Liver (tissue), 9 donors: Measurements from ENCODE around the gene CATSPERZ. TPM values are rescaled to one million over a fixed set of nuclear protein-coding genes. Genes with fewer than 3 reads are reported as not detected.
"Not testable (repeated sequence)": the region's sequence is repeated elsewhere in the genome, so short reads cannot be mapped to it uniquely, and the experiment has no call there.

Experiments used
- DNase-seq: peaks from one replicate; pipeline ENCODE4 v3.0.0-alpha.2; 2017; ENCODE audit warnings: low spot score
- H3K27ac ChIP-seq, 2 donors: one replicate each; pipeline ENCODE4 v1.7.0; 2013; ENCODE audit warnings: inconsistent platforms in 2 of 2, low read length in 2 of 2, control low read depth in 1 of 2, low read depth in 1 of 2, mild to moderate bottlenecking in 1 of 2
- H3K27me3 ChIP-seq, 4 donors: one replicate each; pipeline versions ENCODE4 v1.6.1 to v1.7.0; 2013; ENCODE audit warnings: low read length in 3 of 4, inconsistent platforms in 1 of 4, mild to moderate bottlenecking in 1 of 4, moderate library complexity in 1 of 4; ENCODE audit not compliant: control insufficient read depth in 4 of 4, insufficient read depth in 4 of 4
- H3K36me3 ChIP-seq, 4 donors: one replicate each; pipeline versions ENCODE4 v1.6.1 to v1.7.0; 2013; ENCODE audit warnings: low read length in 3 of 4, mild to moderate bottlenecking in 3 of 4, low read depth in 1 of 4, moderate library complexity in 1 of 4; ENCODE audit not compliant: control insufficient read depth in 4 of 4, insufficient read depth in 3 of 4
- H3K4me1 ChIP-seq, 4 donors: one replicate each; pipeline versions ENCODE4 v1.6.1 to v1.7.0; 2013; ENCODE audit warnings: low read length in 3 of 4, mild to moderate bottlenecking in 3 of 4, moderate library complexity in 1 of 4; ENCODE audit not compliant: control insufficient read depth in 4 of 4, insufficient read depth in 4 of 4
- H3K4me3 ChIP-seq, 3 donors: one replicate each; pipeline versions ENCODE4 v1.6.1 to v1.7.0; 2013; ENCODE audit warnings: low read length in 3 of 3, control low read depth in 1 of 3, low read depth in 1 of 3, mild to moderate bottlenecking in 1 of 3
- H3K9ac ChIP-seq, 2 donors: one replicate each; pipeline ENCODE4 v1.7.0; 2013; ENCODE audit warnings: low read length in 2 of 2, mild to moderate bottlenecking in 2 of 2, moderate library complexity in 2 of 2, control low read depth in 1 of 2, low read depth in 1 of 2
- H3K9me3 ChIP-seq, 4 donors: one replicate each; pipeline versions ENCODE4 v1.6.1 to v1.7.0; 2013; ENCODE audit warnings: low read length in 3 of 4; ENCODE audit not compliant: control insufficient read depth in 4 of 4
- EGR1 ChIP-seq, 2 donors: IDR thresholded peaks; 2 replicates each; pipeline ENCODE4 v1.6.1; 2016 to 2018; ENCODE audit warnings: antibody characterized with exemption in 2 of 2, low read depth in 2 of 2
- FOXA1 ChIP-seq: IDR thresholded peaks from 2 replicates; pipeline ENCODE4 v1.6.1; 2016; ENCODE audit warnings: antibody characterized with exemption
- FOXA2 ChIP-seq: IDR thresholded peaks from 2 replicates; pipeline ENCODE4 v1.6.1; 2016; ENCODE audit warnings: antibody characterized with exemption
- GABPA ChIP-seq, 2 donors: IDR thresholded peaks in 1 of 2; conservative IDR thresholded peaks in 1 of 2; 2 replicates each; pipeline ENCODE4 v1.6.1; 2016; ENCODE audit warnings: antibody characterized with exemption in 2 of 2, mild to moderate bottlenecking in 1 of 2, moderate library complexity in 1 of 2
- HNF4A ChIP-seq, 2 donors: conservative IDR thresholded peaks; 2 replicates each; pipeline ENCODE4 v1.6.1; 2016; ENCODE audit warnings: antibody characterized with exemption in 2 of 2, mild to moderate bottlenecking in 2 of 2
- HNF4G ChIP-seq: IDR thresholded peaks from 2 replicates; pipeline ENCODE4 v1.6.1; 2016; ENCODE audit warnings: antibody characterized with exemption
- JUND ChIP-seq, 2 donors: IDR thresholded peaks; 2 replicates each; pipeline ENCODE4 v1.6.1; 2016; ENCODE audit warnings: antibody characterized with exemption in 2 of 2
- NR2F2 ChIP-seq: IDR thresholded peaks from 2 replicates; pipeline ENCODE4 v1.6.1; 2016; ENCODE audit warnings: antibody characterized with exemption
- RAD21 ChIP-seq, 2 donors: IDR thresholded peaks; 2 replicates each; pipeline ENCODE4 v1.6.1; 2016; ENCODE audit warnings: antibody characterized with exemption in 2 of 2, mild to moderate bottlenecking in 2 of 2
- RXRA ChIP-seq, 2 donors: IDR thresholded peaks; 2 replicates each; pipeline ENCODE4 v1.6.1; 2017 to 2018; ENCODE audit warnings: antibody characterized with exemption in 2 of 2, mild to moderate bottlenecking in 1 of 2
- TAF1 ChIP-seq: conservative IDR thresholded peaks from 2 replicates; pipeline ENCODE4 v1.6.1; 2016; ENCODE audit warnings: antibody characterized with exemption, mild to moderate bottlenecking
- YY1 ChIP-seq: IDR thresholded peaks from 2 replicates; pipeline ENCODE4 v1.6.1; 2016; ENCODE audit warnings: antibody characterized with exemption, mild to moderate bottlenecking
- WGBS: extraction: QIAGEN DNeasy Blood & Tissue Kit; methylation state at CpG from one replicate; pipeline ENCODE4 v1.1.7; 2013; 5-methylcytosine and 5-hydroxymethylcytosine counted together
- polyA plus RNA-seq, 2 donors: library from polyadenylated mRNA; stranded (reverse) in 1 of 2; unstranded in 1 of 2; fragments of 200-250 nt in 1 of 2; fragments of >200 nt in 1 of 2; fragmentation: Nextera tagmentation in 1 of 2; extraction: Ambion mirVana in 1 of 2; gene quantifications; one replicate each; pipeline versions ENCODE4 v1.2.1 to v1.2.3, GENCODE V29; 2013 to 2015
- total RNA-seq, 2 donors: library from RNA; depleted of rRNA; stranded (reverse); fragments of >200 nt; gene quantifications; one replicate each; pipeline ENCODE4 v1.2.3, GENCODE V29; 2014
- TF ChIP-seq, protein P1 (sequence below): IDR thresholded peaks from 2 replicates; pipeline ENCODE4 v1.6.1; 2016; ENCODE audit warnings: antibody characterized with exemption
- TF ChIP-seq, protein P2 (sequence below): fragments of 150-350 bp; IDR thresholded peaks from 2 replicates; pipeline ENCODE4 v1.5.1; 2017; ENCODE audit warnings: improper control_type of control experiment, low read depth, low read length; ENCODE audit not compliant: missing input control
- TF ChIP-seq, protein P3 (sequence below): IDR thresholded peaks from 2 replicates; pipeline ENCODE4 v1.6.1; 2016; ENCODE audit warnings: antibody characterized with exemption, mild to moderate bottlenecking
- TF ChIP-seq, protein P4 (sequence below): IDR thresholded peaks from 2 replicates; pipeline ENCODE4 v1.6.1; 2016; ENCODE audit warnings: antibody characterized with exemption
- TF ChIP-seq, protein P5 (sequence below): IDR thresholded peaks from 2 replicates; pipeline ENCODE4 v1.6.1; 2016; ENCODE audit warnings: antibody characterized with exemption
- donor health status: healthy.
- donor health status: healthy.
- donor health status: healthy.
- donor health status: healthy.
- donor health status: healthy.

The CATSPERZ gene
- total and polyA plus RNA-seq, 4 donors = 0.42 TPM; not detected in 3

DNA sequence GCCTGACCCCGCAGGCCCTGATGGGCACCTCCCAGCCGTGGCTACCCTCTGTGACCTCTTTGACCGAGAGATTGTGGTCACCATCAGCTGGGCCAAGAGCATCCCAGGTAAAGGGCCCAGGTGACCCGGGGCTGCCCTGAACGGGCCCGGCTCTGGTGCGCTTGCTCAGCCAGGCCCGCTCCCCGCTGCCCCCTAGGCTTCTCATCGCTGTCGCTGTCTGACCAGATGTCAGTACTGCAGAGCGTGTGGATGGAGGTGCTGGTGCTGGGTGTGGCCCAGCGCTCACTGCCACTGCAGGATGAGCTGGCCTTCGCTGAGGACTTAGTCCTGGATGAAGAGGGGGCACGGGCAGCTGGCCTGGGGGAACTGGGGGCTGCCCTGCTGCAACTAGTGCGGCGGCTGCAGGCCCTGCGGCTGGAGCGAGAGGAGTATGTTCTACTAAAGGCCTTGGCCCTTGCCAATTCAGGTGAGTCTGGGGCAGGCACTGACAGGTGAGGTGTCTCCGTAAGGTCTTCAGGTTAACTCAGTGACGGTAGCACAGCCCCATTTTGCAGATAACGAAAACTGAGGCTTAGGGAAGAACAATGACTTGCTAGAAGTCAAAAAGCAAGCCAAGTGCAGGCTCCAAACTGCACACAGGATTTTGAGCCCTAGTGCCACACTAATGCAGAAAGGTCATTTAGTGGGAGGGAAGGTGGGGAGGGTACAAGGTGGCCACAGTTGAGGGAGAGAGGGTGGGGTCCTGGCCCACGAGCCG lies 14.8 kb downstream of the CATSPERZ start:
- H3K36me3 ChIP-seq = peaks cover 4 to 26% (median 9%) of the 10 kb centered on the region in 4 donors
- H3K27me3 ChIP-seq = no peaks in the 10 kb centered on the region
- no peak overlapping the region for H3K9ac ChIP-seq
- 81% methylated on average over 24 of the region's 24 CpGs for WGBS
- H3K4me1 ChIP-seq = peaks cover 7 to 49% (median 37%) of the 10 kb centered on the region in 4 donors
- DNase-seq = no peak
- no peak overlapping the region for H3K4me3 ChIP-seq
- TF ChIP-seq HNF4G (no peak), HNF4A (conservative IDR thresholded peaks at IDR 0.05) (no peak), GABPA (IDR thresholded peaks at IDR 0.05 in 1 of 2, conservative IDR thresholded peaks at IDR 0.05 in 1 of 2) (no peak), FOXA1 (no peak), RXRA (IDR thresholded peaks at IDR 0.05) (no peak), JUND (IDR thresholded peaks at IDR 0.05) (no peak), EGR1 (IDR thresholded peaks at IDR 0.05; ENCODE audit: low read depth in 2 of 2) (no peak), RAD21 (IDR thresholded peaks at IDR 0.05) (no peak), TAF1 (no peak), NR2F2 (no peak), FOXA2 (no peak), YY1 (no peak)
- TF ChIP-seq, protein P1, sequence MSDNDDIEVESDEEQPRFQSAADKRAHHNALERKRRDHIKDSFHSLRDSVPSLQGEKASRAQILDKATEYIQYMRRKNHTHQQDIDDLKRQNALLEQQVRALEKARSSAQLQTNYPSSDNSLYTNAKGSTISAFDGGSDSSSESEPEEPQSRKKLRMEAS = no peak
- TF ChIP-seq, protein P2, sequence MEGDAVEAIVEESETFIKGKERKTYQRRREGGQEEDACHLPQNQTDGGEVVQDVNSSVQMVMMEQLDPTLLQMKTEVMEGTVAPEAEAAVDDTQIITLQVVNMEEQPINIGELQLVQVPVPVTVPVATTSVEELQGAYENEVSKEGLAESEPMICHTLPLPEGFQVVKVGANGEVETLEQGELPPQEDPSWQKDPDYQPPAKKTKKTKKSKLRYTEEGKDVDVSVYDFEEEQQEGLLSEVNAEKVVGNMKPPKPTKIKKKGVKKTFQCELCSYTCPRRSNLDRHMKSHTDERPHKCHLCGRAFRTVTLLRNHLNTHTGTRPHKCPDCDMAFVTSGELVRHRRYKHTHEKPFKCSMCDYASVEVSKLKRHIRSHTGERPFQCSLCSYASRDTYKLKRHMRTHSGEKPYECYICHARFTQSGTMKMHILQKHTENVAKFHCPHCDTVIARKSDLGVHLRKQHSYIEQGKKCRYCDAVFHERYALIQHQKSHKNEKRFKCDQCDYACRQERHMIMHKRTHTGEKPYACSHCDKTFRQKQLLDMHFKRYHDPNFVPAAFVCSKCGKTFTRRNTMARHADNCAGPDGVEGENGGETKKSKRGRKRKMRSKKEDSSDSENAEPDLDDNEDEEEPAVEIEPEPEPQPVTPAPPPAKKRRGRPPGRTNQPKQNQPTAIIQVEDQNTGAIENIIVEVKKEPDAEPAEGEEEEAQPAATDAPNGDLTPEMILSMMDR = no peak
- TF ChIP-seq, protein P3, sequence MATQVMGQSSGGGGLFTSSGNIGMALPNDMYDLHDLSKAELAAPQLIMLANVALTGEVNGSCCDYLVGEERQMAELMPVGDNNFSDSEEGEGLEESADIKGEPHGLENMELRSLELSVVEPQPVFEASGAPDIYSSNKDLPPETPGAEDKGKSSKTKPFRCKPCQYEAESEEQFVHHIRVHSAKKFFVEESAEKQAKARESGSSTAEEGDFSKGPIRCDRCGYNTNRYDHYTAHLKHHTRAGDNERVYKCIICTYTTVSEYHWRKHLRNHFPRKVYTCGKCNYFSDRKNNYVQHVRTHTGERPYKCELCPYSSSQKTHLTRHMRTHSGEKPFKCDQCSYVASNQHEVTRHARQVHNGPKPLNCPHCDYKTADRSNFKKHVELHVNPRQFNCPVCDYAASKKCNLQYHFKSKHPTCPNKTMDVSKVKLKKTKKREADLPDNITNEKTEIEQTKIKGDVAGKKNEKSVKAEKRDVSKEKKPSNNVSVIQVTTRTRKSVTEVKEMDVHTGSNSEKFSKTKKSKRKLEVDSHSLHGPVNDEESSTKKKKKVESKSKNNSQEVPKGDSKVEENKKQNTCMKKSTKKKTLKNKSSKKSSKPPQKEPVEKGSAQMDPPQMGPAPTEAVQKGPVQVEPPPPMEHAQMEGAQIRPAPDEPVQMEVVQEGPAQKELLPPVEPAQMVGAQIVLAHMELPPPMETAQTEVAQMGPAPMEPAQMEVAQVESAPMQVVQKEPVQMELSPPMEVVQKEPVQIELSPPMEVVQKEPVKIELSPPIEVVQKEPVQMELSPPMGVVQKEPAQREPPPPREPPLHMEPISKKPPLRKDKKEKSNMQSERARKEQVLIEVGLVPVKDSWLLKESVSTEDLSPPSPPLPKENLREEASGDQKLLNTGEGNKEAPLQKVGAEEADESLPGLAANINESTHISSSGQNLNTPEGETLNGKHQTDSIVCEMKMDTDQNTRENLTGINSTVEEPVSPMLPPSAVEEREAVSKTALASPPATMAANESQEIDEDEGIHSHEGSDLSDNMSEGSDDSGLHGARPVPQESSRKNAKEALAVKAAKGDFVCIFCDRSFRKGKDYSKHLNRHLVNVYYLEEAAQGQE = no peak
- TF ChIP-seq, protein P4, sequence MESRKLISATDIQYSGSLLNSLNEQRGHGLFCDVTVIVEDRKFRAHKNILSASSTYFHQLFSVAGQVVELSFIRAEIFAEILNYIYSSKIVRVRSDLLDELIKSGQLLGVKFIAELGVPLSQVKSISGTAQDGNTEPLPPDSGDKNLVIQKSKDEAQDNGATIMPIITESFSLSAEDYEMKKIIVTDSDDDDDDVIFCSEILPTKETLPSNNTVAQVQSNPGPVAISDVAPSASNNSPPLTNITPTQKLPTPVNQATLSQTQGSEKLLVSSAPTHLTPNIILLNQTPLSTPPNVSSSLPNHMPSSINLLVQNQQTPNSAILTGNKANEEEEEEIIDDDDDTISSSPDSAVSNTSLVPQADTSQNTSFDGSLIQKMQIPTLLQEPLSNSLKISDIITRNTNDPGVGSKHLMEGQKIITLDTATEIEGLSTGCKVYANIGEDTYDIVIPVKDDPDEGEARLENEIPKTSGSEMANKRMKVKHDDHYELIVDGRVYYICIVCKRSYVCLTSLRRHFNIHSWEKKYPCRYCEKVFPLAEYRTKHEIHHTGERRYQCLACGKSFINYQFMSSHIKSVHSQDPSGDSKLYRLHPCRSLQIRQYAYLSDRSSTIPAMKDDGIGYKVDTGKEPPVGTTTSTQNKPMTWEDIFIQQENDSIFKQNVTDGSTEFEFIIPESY = no peak
- TF ChIP-seq, protein P5, sequence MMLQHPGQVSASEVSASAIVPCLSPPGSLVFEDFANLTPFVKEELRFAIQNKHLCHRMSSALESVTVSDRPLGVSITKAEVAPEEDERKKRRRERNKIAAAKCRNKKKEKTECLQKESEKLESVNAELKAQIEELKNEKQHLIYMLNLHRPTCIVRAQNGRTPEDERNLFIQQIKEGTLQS = no peak
- no peak overlapping the region for H3K27ac ChIP-seq
- no peaks in the 10 kb centered on the region for H3K9me3 ChIP-seq

DNA sequence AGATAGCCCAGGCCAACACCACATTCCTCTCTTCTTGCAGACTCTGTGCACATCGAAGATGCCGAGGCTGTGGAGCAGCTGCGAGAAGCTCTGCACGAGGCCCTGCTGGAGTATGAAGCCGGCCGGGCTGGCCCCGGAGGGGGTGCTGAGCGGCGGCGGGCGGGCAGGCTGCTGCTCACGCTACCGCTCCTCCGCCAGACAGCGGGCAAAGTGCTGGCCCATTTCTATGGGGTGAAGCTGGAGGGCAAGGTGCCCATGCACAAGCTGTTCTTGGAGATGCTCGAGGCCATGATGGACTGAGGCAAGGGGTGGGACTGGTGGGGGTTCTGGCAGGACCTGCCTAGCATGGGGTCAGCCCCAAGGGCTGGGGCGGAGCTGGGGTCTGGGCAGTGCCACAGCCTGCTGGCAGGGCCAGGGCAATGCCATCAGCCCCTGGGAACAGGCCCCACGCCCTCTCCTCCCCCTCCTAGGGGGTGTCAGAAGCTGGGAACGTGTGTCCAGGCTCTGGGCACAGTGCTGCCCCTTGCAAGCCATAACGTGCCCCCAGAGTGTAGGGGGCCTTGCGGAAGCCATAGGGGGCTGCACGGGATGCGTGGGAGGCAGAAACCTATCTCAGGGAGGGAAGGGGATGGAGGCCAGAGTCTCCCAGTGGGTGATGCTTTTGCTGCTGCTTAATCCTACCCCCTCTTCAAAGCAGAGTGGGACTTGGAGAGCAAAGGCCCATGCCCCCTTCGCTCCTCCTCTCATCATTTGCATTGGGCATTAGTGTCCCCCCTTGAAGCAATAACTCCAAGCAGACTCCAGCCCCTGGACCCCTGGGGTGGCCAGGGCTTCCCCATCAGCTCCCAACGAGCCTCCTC lies 15.7 kb downstream of the CATSPERZ start:
- WGBS = 80% methylated on average over 25 of the region's 25 CpGs
- DNase-seq, H3K4me3 ChIP-seq, H3K27me3 ChIP-seq, H3K27ac ChIP-seq, H3K9ac ChIP-seq, H3K9me3 ChIP-seq: not testable (repeated sequence)
- H3K36me3 ChIP-seq = peaks cover 4 to 33% (median 10%) of the 10 kb centered on the region in 4 donors
- peaks cover 5 to 44% (median 34%) of the 10 kb centered on the region in 4 donors for H3K4me1 ChIP-seq
